NCI-H146 treated with DMSO at 0.1 percent for 48 hours (cell line): Measurements from ENCODE around the gene ADGRE2.

Experiments used
- DNase-seq: peaks from one replicate; lab custom pipeline; 2025; ENCODE audit not compliant: unreplicated experiment; lab: John Stamatoyannopoulos, UW

Gene ADGRE2

GRCh38 chr19:14748601-14749000 is 29.8 kb downstream of the ADGRE2 start:
- no peak for DNase-seq

- DNase-seq: no peak
Observed at GRCh38 chr19:14746886-14747285, 31.5 kb downstream of the ADGRE2 start.

- DNase-seq: no peak
Observed at GRCh38 chr19:14735915-14736314, 42.4 kb downstream of the ADGRE2 start.

- DNase-seq: no peak
Observed at GRCh38 chr19:14733574-14733973, 44.8 kb downstream of the ADGRE2 start.

- no peak for DNase-seq
Observed at GRCh38 chr19:14732510-14732909, 45.9 kb downstream of the ADGRE2 start.

GRCh38 chr19:14731200-14731599 is 47.2 kb downstream of the ADGRE2 start:
- no peak for DNase-seq

- DNase-seq: no peak
Observed at GRCh38 chr19:14728595-14728994, 49.8 kb downstream of the ADGRE2 start.

GRCh38 chr19:14722127-14722526 is 56.2 kb downstream of the ADGRE2 start:
- DNase-seq: no peak

GRCh38 chr19:14719162-14719561 is 59.2 kb downstream of the ADGRE2 start:
- DNase-seq: no peak

GRCh38 chr19:14718522-14719116 is 59.7 kb downstream of the ADGRE2 start:
- DNase-seq: no peak

GRCh38 chr19:14715841-14716240 is 62.5 kb downstream of the ADGRE2 start:
- DNase-seq: no peak

GRCh38 chr19:14704450-14704849 is 73.9 kb downstream of the ADGRE2 start:
- no peak for DNase-seq

GRCh38 chr19:14703833-14704232 is 74.5 kb downstream of the ADGRE2 start:
- DNase-seq: no peak

GRCh38 chr19:14700711-14701375 is 77.5 kb downstream of the ADGRE2 start:
- DNase-seq: no peak

- DNase-seq: no peak
Observed at GRCh38 chr19:14699641-14700040, 78.7 kb downstream of the ADGRE2 start.

GRCh38 chr19:14695471-14695870 is 82.9 kb downstream of the ADGRE2 start:
- no peak for DNase-seq

GRCh38 chr19:14694641-14695266 is 83.6 kb downstream of the ADGRE2 start:
- DNase-seq: no peak

GRCh38 chr19:14689598-14690503 is 88.5 kb downstream of the ADGRE2 start, which contains the start of gene ZNF333:
Gene ZNF333 (plus strand): TSS chr19:14690048. CDS start chr19:14693492, 3,444 bp downstream.
- DNase-seq: peak; percentile 92

GRCh38 chr19:14686411-14686810 is 91.9 kb downstream of the ADGRE2 start:
- DNase-seq: peak; percentile 35

- DNase-seq: no peak
Observed at GRCh38 chr19:14683439-14683838, 94.9 kb downstream of the ADGRE2 start.
